HG03108 (cell line): ENCODE results near the gene PLIN1.

Experiments used
- ATAC-seq: cut with Tn5 transposase; IDR thresholded peaks from one replicate; pipeline ENCODE4 v1.9.1; 2021; ENCODE audit warnings: moderate library complexity; ENCODE audit not compliant: unreplicated experiment

The PLIN1 gene

DNA sequence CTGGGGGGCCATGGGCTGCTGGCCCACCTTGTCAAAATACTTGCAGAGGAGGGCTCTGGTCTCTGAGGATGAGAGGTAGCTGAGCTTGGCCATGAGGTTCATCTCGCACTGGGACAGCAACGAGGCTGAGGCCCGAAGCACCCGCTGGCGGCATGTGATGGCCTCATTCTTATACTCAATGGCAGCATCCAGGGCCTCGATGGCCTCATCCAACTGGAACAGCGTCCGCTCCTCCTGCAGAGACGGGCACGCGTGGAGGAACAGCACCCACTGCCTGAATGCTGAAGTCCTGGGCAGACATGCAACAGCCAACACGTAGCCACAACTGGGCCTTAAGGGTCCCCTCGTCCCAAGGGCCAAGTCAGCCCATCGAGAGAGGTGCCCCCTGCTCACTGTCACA, 48.9 kb downstream of the PLIN1 start:
- ATAC-seq, result no peak

DNA sequence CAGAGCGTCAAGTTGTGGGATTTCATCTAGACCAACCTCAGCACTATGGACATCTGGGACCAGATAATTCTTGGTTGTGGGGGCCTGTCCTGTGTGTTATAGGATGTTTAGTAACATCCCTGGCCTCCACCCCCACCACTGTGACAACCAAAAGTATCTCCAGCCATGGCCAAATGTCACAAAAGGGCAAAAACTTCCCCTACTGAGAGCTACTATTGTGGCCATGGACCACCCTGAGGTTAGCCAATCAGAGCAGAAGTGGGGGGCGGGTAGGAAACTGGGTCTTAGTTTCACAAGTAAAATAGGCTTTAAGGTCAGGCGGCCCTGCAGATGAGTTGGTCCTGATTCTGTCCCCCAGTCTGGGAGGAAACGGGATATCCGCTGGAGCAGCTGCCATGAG, 49.3 kb downstream of the PLIN1 start:
- no peak for ATAC-seq

DNA sequence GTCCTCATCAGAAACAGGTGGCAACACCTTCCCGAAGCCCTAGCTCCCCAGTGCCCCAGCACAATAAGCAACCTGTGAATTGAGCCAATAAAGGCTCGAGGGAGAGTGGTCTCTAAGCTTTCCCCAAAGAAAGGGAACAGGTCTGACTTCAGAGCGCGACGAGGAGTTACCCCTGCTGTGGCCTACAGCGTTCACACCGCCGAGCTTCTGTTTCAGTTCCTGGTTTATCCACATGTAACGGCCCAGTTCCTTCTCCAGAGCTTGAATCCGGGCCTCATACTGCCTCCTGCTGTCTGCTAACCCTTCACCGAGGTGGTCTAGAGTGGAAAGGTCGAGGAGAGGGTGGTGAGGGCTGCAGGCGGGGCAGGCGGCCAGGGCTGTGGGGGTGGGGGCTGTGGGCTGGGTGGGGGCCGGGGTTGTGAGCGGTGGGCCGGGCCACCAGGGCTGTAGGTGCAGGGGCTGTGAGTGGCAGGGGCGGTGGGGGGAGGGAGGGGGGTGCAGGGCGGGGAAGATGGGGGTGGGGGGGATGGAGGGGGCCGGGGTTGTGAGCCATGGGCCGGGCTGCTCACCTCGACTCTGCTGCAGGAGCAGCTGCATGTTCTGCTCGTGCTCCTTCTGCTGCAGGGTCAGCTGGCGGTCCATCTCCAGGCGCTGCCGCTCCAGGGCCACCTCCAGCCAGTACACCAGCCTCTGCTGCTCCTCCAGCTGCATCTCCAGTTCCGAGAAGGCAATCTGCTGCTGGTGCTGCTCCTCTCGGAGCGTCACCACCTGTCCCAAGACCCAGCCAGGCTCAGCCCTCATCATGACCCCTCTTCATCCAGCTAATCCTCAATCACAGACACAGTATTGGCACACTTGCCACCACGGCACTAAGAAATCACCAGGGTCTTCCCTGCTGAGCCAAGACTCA, 50.1 kb downstream of the PLIN1 start:
- no peak for ATAC-seq

DNA sequence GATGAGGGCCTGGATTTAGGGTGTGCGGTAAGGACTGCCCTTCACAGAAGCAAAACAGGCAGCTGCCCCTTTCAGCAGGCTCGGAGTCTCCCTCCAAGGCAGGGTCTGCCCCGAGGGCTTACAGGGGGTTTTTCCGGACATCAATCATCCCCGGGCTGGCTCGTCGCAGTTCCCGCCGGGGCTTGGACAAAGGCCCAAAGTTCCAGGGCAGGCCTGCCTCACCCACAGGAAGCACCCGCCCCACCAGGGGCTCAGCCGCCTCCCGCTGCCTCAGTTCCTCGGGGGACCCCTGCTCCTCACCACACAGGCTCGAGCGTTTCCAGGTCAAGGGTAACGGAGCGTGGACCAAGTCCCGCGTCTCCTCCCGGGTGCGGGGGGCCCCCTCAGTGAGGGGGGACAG, 50.9 kb downstream of the PLIN1 start:
- ATAC-seq, result no peak

DNA sequence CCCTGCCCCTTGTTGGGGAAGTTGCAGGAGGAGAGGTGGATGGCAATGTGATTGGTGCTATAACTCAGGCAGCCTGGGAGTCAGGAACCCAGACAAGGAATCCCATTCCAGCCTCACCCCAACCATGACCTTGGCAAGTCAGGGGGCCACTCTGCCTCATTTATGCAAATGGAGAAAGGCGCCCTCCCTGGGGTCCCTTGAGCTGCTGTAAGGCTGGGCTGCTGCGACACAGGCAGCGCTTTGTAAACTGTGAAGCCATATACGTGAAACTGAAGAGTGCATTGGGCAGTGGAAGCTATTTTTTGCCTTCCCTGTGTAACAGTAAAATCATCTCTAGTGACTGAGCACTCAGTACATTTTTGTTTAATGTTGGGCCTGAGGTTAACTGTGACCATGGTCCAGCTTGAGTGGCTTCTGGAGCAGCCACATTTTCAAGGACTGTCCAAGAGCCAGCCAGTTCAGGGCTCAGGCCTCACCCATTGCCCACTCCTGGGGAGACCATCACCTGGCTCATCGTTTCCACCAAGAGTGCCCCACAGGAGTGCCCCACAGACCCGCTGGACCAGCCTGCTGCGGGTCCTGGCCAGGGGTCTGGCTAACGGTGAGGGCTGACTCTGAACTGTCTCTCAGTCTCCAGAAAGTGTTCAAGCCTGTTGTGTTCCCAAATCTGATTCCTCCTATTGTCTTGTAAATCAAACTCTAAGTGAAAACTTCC, 51.8 kb downstream of the PLIN1 start:
- no peak for ATAC-seq

DNA sequence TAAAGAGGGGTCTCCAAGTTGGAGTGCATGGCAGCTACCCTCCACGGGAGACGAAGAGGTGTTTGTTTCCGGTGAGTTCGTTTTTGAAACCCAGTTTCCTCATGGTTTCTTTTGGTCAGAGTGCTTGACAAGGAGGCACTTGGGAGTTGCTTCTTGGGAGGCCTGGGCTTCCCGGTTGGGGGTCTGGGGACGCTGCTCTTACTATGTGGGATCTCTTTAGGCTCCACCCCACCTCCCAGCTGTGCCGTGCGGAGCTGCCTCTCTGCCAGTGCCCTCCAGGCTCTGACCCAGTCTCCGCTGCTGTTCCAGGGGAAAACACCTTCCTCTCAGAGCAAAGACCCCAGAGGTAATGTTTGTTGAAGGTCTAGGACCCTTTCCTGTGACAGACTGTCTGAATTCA, 53.5 kb downstream of the PLIN1 start:
- ATAC-seq, result no peak

DNA sequence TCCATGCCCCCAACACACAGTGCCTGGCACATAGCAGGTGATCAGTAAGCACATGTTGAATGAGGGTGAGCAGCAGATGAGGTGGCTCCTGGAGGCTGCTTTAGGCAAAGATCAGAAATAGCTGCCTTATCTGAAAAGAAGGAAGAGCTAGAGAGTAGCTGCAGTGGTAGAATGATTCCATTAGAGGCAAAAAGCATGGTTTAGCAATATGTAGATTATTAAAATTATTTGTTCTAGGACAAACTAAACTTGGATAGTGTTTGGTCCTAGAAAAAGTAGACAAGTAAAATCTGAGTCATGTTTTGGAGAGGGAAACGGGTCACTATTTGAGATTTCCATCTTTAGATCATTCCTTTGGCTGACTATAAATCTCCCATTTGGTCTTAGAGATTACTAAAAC, 56.0 kb downstream of the PLIN1 start:
- no peak for ATAC-seq

DNA sequence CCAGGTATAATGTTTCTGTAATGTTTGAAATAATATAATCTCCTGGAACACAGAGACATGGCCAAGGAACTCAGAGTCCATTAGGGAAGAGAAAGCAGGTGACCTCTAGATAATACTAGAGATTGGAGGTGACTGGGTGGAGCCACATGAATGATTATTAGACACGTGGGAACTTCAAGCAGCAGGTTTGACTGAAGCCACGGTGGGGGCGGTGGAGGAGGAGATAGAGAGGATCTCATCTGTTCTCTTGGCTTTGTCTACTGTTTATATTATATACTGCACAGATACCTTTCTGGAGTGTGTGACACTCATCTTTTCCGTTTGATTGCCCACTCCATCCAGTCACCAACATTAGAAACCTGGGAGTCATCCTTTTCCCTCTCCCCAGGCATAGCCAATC, 57.6 kb downstream of the PLIN1 start:
- no peak for ATAC-seq

DNA sequence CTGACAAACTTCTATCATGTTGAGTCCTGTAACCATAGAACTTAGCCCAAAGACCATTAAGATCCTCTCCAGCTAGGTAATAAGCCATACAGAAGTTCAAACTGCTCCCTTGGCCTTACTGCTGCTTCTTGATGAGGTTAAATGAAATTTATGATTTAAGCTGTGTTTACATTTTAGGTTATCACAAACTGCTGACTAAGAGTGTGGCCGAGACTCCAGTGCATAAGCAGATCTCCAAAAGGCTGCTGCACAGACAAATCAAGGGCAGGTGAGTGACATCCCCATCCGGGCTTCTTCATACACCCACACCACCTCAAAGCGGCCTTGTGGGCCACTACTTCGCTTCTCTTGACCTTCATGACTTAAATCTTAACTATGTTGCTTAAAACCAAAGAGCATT, 62.9 kb downstream of the PLIN1 start:
- no peak for ATAC-seq

DNA sequence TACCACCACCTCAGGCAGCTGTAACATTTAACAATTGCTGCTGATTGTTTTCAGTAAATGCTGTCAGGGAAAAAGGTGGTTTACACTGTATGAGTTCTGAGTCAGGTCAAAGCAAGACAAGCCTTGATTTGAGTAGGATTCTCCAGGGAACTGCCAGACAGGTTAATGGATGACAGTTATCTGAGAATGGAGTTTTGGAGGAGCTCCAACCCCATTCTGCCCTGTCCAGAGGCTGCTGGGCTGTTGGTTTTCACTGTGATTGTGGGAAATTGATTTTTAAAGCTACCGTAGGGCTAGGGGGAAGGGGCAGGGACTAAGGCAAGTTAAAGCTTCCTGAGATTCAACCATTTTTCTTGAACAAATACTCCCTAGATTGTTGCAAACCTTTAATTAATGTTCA, 64.0 kb downstream of the PLIN1 start:
- ATAC-seq, result no peak
